Measurements from ENCODE around the gene GNRH2. TPM values are rescaled to one million over a fixed set of nuclear protein-coding genes. Genes with fewer than 3 reads are reported as not detected.

GNRH2 gene
- polyA plus RNA-seq, 4 donors: 0.15 to 0.83 TPM; not detected in 2

DNA sequence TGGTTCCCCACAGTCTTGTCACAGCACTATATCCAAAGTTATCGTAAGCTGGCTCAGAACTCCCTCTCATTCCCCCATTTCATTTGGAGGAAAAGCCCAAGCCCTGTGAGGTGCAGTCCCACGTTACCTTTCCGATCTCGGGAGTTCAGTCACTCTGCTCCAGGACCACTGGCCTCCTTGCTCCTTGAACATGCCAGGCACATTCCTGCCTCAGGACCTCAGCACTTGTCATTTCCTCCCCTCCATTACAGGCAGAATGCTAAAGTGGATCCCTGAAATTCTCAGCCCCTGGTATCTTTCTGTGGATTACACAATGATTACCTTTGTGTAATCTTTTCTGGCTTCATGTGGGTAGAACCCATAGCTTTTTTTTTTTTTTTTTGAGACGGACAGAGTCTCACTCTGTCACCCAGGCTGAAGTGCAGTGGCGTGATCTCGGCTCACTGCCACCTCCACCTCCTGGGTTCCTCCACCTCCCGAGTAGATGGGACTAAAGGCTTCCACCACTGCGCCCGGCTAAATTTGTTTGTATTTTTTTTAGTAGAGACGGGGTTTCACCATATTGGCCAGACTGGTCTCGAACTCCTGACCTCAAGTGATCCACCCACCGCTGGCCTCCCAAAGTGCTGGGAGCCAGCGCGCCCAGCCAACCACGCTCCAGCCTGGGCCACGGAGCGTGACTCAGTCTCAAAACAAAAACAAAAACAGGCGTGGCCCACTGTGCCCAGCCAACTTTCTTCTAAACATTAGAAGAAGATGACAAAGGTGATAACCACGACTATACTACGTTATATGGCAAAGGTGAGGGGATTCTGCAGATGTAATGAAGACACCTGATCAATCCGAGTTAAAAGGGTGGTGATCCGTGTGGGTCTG is 24.0 kb downstream of the GNRH2 start:
- H3K27me3 ChIP-seq (ENCODE audit: control insufficient read depth in 3 of 3, insufficient read depth in 3 of 3, low read length in 3 of 3): peaks cover 0 to 2% (median 0%) of the 10 kb centered on the region in 3 donors
- FAIRE-seq (no peak), DNase-seq (no peak)
- H3K4me1 ChIP-seq (ENCODE audit: control insufficient read depth in 3 of 3, insufficient read depth in 2 of 3, low read depth in 1 of 3, low read length in 2 of 3): peaks cover 0 to 3% (median 2%) of the 10 kb centered on the region in 3 donors
- H3K9me3 ChIP-seq (ENCODE audit: control insufficient read depth in 2 of 2, insufficient read depth in 1 of 2, low read depth in 1 of 2, low read length in 1 of 2): no peaks in the 10 kb centered on the region
- 75 to 81% (median 78%) methylated on average over 23 of the region's 23 CpGs for WGBS, 3 donors
- H3K36me3 ChIP-seq (ENCODE audit: control insufficient read depth in 3 of 3, insufficient read depth in 2 of 3, low read depth in 1 of 3, low read length in 3 of 3): peaks cover 0 to 4% (median 0%) of the 10 kb centered on the region in 3 donors
- H3K4me3 ChIP-seq (ENCODE audit: low read depth in 1 of 3, low read length in 3 of 3): no peak overlapping the region
- no peak overlapping the region for H3K27ac ChIP-seq (ENCODE audit: low read depth in 1 of 3, low read length in 2 of 3)

DNA sequence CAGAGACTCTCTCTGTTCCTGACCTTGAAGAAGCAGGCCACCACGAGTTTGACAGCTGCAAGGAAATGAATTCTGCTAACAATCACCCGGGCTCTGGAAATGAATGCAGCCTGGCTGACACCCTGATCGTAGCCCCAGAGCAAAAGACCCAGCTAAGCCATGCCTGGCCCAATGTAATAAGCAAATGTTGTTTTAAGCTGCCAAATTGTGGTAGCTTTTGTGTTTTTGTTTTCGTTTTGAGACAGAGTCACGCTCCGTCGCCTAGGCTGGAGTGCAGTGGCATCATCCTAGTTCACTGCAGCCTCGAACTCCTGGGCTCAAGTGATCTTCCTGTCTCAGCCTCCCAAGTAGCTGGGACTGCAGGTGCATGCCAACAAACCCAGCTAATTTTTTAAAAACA is 24.7 kb downstream of the GNRH2 start:
- DNase-seq (no peak), FAIRE-seq (no peak)
- WGBS, 3 donors: 67 to 71% (median 68%) methylated on average over 8 of the region's 8 CpGs
- peaks cover 0 to 7% (median 0%) of the 10 kb centered on the region in 3 donors for H3K27me3 ChIP-seq (ENCODE audit: control insufficient read depth in 3 of 3, insufficient read depth in 3 of 3, low read length in 3 of 3)
- H3K4me1 ChIP-seq (ENCODE audit: control insufficient read depth in 3 of 3, insufficient read depth in 2 of 3, low read depth in 1 of 3, low read length in 2 of 3): peaks cover 0 to 6% (median 3%) of the 10 kb centered on the region in 3 donors
- peaks cover 0 to 4% (median 0%) of the 10 kb centered on the region in 3 donors for H3K36me3 ChIP-seq (ENCODE audit: control insufficient read depth in 3 of 3, insufficient read depth in 2 of 3, low read depth in 1 of 3, low read length in 3 of 3)
- H3K4me3 ChIP-seq (ENCODE audit: low read depth in 1 of 3, low read length in 3 of 3): no peak overlapping the region
- H3K27ac ChIP-seq (ENCODE audit: low read depth in 1 of 3, low read length in 2 of 3): no peak overlapping the region
- peaks cover 0 to 4% of the 10 kb centered on the region in 2 donors for H3K9me3 ChIP-seq (ENCODE audit: control insufficient read depth in 2 of 2, insufficient read depth in 1 of 2, low read depth in 1 of 2, low read length in 1 of 2)

DNA sequence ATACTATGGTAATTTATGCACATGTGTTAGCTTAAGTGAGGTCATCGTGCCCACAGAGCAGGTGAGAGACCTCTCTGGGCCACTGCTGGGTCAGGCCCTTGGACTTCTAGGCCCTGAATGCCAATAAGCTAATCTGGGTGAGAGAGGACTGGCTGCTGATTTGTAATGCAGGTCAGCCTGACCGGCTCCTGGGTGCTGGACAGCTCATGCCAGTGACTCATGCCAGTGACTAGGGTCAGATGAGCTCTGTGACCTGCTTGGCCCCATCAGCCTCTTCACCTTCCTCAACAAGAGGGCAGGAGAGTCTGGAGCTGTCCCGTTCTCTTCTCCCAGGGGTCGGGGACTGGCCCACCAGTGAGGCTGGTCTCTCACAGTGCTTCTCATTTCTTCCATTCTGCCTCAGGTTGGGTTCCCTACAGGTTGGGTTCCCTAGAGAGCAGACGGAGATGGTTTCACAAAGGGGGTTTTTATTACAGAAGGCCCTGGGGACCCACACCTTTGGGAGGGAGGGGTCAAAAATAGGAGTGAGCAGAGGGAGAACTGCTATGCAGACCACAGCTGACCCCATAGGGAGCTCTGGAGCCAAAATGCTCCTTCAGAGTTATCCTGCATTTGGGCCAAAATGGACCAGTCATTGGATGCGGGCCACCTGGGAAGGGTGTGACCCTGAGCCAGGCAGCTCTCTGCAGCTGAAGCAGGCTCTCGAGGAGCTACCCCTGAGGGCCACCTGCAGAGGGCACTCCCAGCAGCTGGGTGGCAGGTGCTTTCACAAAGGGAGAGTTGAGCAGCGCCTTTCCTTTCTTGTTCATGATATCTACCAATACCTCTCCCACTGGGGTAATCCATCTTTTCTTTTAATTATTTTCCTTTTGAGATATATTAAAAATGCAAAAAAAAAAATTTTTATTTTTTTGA is 25.8 kb downstream of the GNRH2 start:
- Histone ChIP-seq H3K4me3 (ENCODE audit: low read depth in 1 of 3, low read length in 3 of 3) (no peak overlapping the region), H3K27me3 (ENCODE audit: control insufficient read depth in 3 of 3, insufficient read depth in 3 of 3, low read length in 3 of 3) (peaks cover 0 to 7% (median 0%) of the 10 kb centered on the region in 3 donors), H3K36me3 (ENCODE audit: control insufficient read depth in 3 of 3, insufficient read depth in 2 of 3, low read depth in 1 of 3, low read length in 3 of 3) (peaks cover 0 to 4% (median 0%) of the 10 kb centered on the region in 3 donors), H3K9me3 (ENCODE audit: control insufficient read depth in 2 of 2, insufficient read depth in 1 of 2, low read depth in 1 of 2, low read length in 1 of 2) (peaks cover 0 to 4% of the 10 kb centered on the region in 2 donors), H3K27ac (ENCODE audit: low read depth in 1 of 3, low read length in 2 of 3) (no peak overlapping the region), H3K4me1 (ENCODE audit: control insufficient read depth in 3 of 3, insufficient read depth in 2 of 3, low read depth in 1 of 3, low read length in 2 of 3) (peaks cover 0 to 7% (median 3%) of the 10 kb centered on the region in 3 donors)
- FAIRE-seq: no peak
- 64 to 79% (median 65%) methylated on average over 8 of the region's 8 CpGs for WGBS, 3 donors
- DNase-seq: peak; percentile 35 to 68

DNA sequence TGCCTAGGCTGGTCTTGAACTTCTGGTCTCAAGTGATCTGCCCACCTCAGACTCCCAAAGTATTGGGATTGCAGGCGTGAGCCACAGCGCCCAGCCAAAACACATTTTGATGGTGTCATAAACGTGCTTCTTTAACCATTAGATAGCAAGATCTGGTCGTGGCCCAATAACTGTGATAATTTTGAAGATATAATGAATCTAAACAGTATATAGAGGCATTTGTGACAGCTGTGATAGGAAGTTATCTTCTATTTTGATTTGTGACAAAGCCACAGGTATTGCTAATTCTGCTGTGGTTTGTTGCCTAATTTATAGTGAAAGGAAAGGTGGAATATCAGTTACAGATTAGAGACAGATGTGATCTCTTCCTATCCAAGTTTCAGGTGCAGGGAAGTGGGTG is 27.3 kb downstream of the GNRH2 start:
- WGBS, 3 donors: 57 to 81% (median 73%) methylated on average over 4 of the region's 4 CpGs
- no peak overlapping the region for H3K27ac ChIP-seq (ENCODE audit: low read depth in 1 of 3, low read length in 2 of 3)

DNA sequence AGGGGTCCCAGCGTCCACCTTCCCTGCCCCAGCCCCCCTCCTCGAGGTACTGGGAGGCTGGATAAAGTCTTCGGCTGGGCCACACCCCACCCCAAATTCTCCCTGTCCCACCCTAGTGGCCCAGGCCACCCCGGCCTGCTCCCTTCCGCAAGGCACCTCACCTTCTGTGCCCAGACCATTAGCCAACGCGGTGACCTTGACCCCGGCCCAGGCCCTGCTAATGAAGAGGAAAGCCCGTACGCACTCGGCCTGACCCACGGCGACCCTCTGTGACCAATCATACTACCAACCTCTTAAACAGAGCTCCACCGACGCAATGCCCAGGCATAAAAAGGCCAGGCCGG is 27.8 kb downstream of the GNRH2 start:
- Histone ChIP-seq H3K27ac (ENCODE audit: low read depth in 1 of 3, low read length in 2 of 3) (no peak overlapping the region), H3K9me3 (ENCODE audit: control insufficient read depth in 2 of 2, insufficient read depth in 1 of 2, low read depth in 1 of 2, low read length in 1 of 2) (peaks cover 0 to 4% of the 10 kb centered on the region in 2 donors), H3K36me3 (ENCODE audit: control insufficient read depth in 3 of 3, insufficient read depth in 2 of 3, low read depth in 1 of 3, low read length in 3 of 3) (peaks cover 0 to 4% (median 0%) of the 10 kb centered on the region in 3 donors), H3K4me1 (ENCODE audit: control insufficient read depth in 3 of 3, insufficient read depth in 2 of 3, low read depth in 1 of 3, low read length in 2 of 3) (peaks cover 0 to 13% (median 3%) of the 10 kb centered on the region in 3 donors), H3K4me3 (ENCODE audit: low read depth in 1 of 3, low read length in 3 of 3) (peak overlapping the region in 2 of 3 donors; percentile 35 to 62), H3K27me3 (ENCODE audit: control insufficient read depth in 3 of 3, insufficient read depth in 3 of 3, low read length in 3 of 3) (peaks cover 0 to 7% (median 0%) of the 10 kb centered on the region in 3 donors)
- WGBS, 3 donors: 86 to 89% (median 87%) methylated on average over 12 to 16 of the region's 16 CpGs
- no peak for DNase-seq
- FAIRE-seq: no peak

More for the DNA sequence above, 27.3 kb downstream of the GNRH2 start:
- peaks cover 0 to 4% (median 0%) of the 10 kb centered on the region in 3 donors for H3K36me3 ChIP-seq (ENCODE audit: control insufficient read depth in 3 of 3, insufficient read depth in 2 of 3, low read depth in 1 of 3, low read length in 3 of 3)
- DNase-seq: no peak
- H3K27me3 ChIP-seq (ENCODE audit: control insufficient read depth in 3 of 3, insufficient read depth in 3 of 3, low read length in 3 of 3): peaks cover 0 to 7% (median 0%) of the 10 kb centered on the region in 3 donors
- H3K4me3 ChIP-seq (ENCODE audit: low read depth in 1 of 3, low read length in 3 of 3): no peak overlapping the region
- H3K9me3 ChIP-seq (ENCODE audit: control insufficient read depth in 2 of 2, insufficient read depth in 1 of 2, low read depth in 1 of 2, low read length in 1 of 2): peaks cover 0 to 4% of the 10 kb centered on the region in 2 donors
- no peak for FAIRE-seq
- peaks cover 0 to 13% (median 3%) of the 10 kb centered on the region in 3 donors for H3K4me1 ChIP-seq (ENCODE audit: control insufficient read depth in 3 of 3, insufficient read depth in 2 of 3, low read depth in 1 of 3, low read length in 2 of 3)

DNA sequence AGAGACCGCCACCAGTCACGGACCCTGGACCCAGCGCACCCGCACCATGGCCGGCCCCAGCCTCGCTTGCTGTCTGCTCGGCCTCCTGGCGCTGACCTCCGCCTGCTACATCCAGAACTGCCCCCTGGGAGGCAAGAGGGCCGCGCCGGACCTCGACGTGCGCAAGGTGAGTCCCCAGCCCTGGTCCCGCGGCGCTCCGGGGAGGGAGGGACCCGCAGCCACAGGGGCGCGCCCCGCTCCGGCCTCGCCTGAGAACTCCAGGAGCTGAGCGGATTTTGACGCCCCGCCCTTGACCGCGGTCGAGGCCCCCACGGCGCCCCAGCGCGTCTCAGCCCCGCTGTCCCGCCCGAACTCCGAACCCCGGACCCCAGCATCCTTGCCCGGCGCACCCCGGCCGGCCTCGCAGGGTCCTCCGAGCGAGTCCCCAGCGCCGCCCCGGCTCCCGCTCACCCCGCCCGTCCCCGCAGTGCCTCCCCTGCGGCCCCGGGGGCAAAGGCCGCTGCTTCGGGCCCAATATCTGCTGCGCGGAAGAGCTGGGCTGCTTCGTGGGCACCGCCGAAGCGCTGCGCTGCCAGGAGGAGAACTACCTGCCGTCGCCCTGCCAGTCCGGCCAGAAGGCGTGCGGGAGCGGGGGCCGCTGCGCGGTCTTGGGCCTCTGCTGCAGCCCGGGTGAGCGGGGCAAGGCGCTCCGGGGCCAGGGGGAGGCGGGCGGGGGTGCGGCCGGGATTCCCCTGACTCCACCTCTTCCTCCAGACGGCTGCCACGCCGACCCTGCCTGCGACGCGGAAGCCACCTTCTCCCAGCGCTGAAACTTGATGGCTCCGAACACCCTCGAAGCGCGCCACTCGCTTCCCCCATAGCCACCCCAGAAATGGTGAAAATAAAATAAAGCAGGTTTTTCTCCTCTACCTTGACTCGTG is 28.4 kb downstream of the GNRH2 start, which contains the start of gene OXT:
Gene OXT (plus strand): TSS at position 11 of the 920 bp plus-strand sequence. CDS start 36 bp downstream, at position 47.
- DNase-seq: peak; percentile 54 to 75
- no peak for FAIRE-seq
- peaks cover 0 to 13% (median 3%) of the 10 kb centered on the region in 3 donors for H3K4me1 ChIP-seq (ENCODE audit: control insufficient read depth in 3 of 3, insufficient read depth in 2 of 3, low read depth in 1 of 3, low read length in 2 of 3)
- H3K27ac ChIP-seq (ENCODE audit: low read depth in 1 of 3, low read length in 2 of 3): no peak within 1 kb of the TSS
- H3K9me3 ChIP-seq (ENCODE audit: control insufficient read depth in 2 of 2, insufficient read depth in 1 of 2, low read depth in 1 of 2, low read length in 1 of 2): peaks cover 0 to 4% of the 10 kb centered on the region in 2 donors
- peaks cover 0 to 4% (median 0%) of the 10 kb centered on the region in 3 donors for H3K36me3 ChIP-seq (ENCODE audit: control insufficient read depth in 3 of 3, insufficient read depth in 2 of 3, low read depth in 1 of 3, low read length in 3 of 3)
- H3K27me3 ChIP-seq (ENCODE audit: control insufficient read depth in 3 of 3, insufficient read depth in 3 of 3, low read length in 3 of 3): peaks cover 0 to 9% (median 0%) of the 10 kb centered on the region in 3 donors
- peak within 1 kb of the TSS; percentile 35 to 62 (median 51) for H3K4me3 ChIP-seq (ENCODE audit: low read depth in 1 of 3, low read length in 3 of 3)
- WGBS, 3 donors: 10 to 19% (median 15%) methylated on average over 52 to 95 of the region's 95 CpGs

DNA sequence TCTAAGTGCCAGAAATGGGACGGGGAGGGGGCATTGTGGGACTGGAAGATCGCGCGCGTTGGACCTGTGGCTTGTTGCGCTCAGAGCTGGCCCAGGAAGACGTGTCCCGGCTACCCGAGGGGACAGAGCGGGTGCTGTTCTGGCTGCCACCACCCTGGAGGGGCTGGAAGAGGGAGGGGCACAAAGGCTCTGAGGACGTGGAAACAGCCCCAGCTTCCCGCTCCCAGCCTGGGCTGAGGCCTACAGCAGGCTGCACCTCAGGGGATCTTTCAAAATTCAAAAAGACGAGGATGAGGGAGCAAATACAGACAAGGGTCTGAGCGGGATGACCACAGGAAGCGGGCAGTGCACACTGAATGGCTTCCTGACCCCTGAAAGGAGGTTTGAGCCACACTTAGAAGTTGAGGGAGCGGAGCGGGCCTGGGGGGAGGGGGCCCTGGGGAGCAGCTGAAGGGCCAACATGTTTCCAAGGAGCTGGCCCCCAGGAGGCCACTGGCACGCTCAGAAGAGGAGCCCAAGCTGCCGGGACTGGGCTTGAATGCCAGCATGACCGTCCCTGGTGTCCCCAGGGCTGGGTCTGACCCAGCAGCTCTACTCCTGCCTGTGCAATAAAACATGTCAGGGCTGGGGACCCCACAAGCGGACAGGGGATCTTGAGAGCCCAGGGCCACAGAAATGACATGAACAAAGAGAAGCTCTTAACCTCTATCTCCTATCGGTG is 29.3 kb downstream of the GNRH2 start:
- Histone ChIP-seq H3K4me3 (ENCODE audit: low read depth in 1 of 3, low read length in 3 of 3) (peak overlapping the region in 1 of 3 donors; percentile 35), H3K4me1 (ENCODE audit: control insufficient read depth in 3 of 3, insufficient read depth in 2 of 3, low read depth in 1 of 3, low read length in 2 of 3) (peaks cover 0 to 13% (median 3%) of the 10 kb centered on the region in 3 donors), H3K27me3 (ENCODE audit: control insufficient read depth in 3 of 3, insufficient read depth in 3 of 3, low read length in 3 of 3) (peaks cover 0 to 13% (median 0%) of the 10 kb centered on the region in 3 donors), H3K9me3 (ENCODE audit: control insufficient read depth in 2 of 2, insufficient read depth in 1 of 2, low read depth in 1 of 2, low read length in 1 of 2) (peaks cover 0 to 4% of the 10 kb centered on the region in 2 donors), H3K36me3 (ENCODE audit: control insufficient read depth in 3 of 3, insufficient read depth in 2 of 3, low read depth in 1 of 3, low read length in 3 of 3) (peaks cover 0 to 4% (median 0%) of the 10 kb centered on the region in 3 donors), H3K27ac (ENCODE audit: low read depth in 1 of 3, low read length in 2 of 3) (no peak overlapping the region)
- FAIRE-seq (no peak), DNase-seq (no peak)
- 79 to 89% (median 85%) methylated on average over 22 of the region's 22 CpGs for WGBS, 3 donors
